SK-N-SH (cell line): ENCODE measurements around the gene SELENOK. TPM values are rescaled to one million over a fixed set of nuclear protein-coding genes. Genes with fewer than 3 reads are reported as not detected.

Source experiments
- CTCF ChIA-PET: fragments of 300-600, 350-600 bp; formaldehyde crosslinking; extraction: SDS; loops from one replicate; lab custom pipeline; 2021; lab: Yijun Ruan, JAX
- POLR2A ChIA-PET: fragments of 350-600 bp; sonication (Branson Sonifier 250); formaldehyde crosslinking; extraction: SDS; loops from one replicate; lab custom pipeline; 2020; ENCODE audit warnings: antibody characterized with exemption, inconsistent platforms; lab: Yijun Ruan, JAX
- DNase-seq: peaks from one replicate; pipeline ENCODE4 v3.0.0; 2012
- H2AFZ ChIP-seq: fragments of 200-600 bp; sonication (generic); 2 replicates; pipeline ENCODE4 v1.8.1; 2016; ENCODE audit warnings: antibody characterized with exemption, mild to moderate bottlenecking, low read depth
- H3F3A ChIP-seq: fragments of 200-600 bp; sonication (generic); replicated peaks from 2 replicates; pipeline ENCODE3; 2016; ENCODE audit warnings: antibody characterized with exemption, mild to moderate bottlenecking; ENCODE audit not compliant: insufficient read depth
- H3K27ac ChIP-seq, 2 experiments: fragments of 200-500 bp in 1 of 2; fragments of 200-600 bp in 1 of 2; sonication (Bioruptor generic) in 1 of 2; sonication (generic), shearing (Covaris generic) in 1 of 2; 2 replicates each; pipeline versions ENCODE4 v1.5.1 to v1.6.1; 2014 to 2016; ENCODE audit warnings: low read depth in 2 of 2, inconsistent platforms in 1 of 2, low read length in 1 of 2, mild to moderate bottlenecking in 1 of 2, mixed read lengths in 1 of 2
- H3K27me3 ChIP-seq: fragments of 200-600 bp; sonication (generic), shearing (Covaris generic); 2 replicates; pipeline ENCODE4 v1.6.1; 2016; ENCODE audit warnings: mixed run types; ENCODE audit not compliant: insufficient read depth
- H3K36me3 ChIP-seq, 2 experiments: fragments of 200-500 bp in 1 of 2; fragments of 200-600 bp in 1 of 2; sonication (Bioruptor generic) in 1 of 2; sonication (generic) in 1 of 2; replicated peaks in 1 of 2; 2 replicates each; pipeline versions ENCODE3 to v1.5.1; 2014 to 2016; ENCODE audit warnings: low read length in 1 of 2, mild to moderate bottlenecking in 1 of 2; ENCODE audit not compliant: insufficient read depth in 2 of 2, control insufficient read depth in 1 of 2
- H3K4me1 ChIP-seq, 2 experiments: fragments of 200-500 bp in 1 of 2; fragments of 200-600 bp in 1 of 2; sonication (Bioruptor generic) in 1 of 2; sonication (generic), shearing (Covaris generic) in 1 of 2; 2 replicates each; pipeline versions ENCODE4 v1.5.1 to v1.6.1; 2014 to 2016; ENCODE audit warnings: low read depth in 1 of 2, low read length in 1 of 2, mixed run types in 1 of 2; ENCODE audit not compliant: insufficient read depth in 2 of 2, control insufficient read depth in 1 of 2
- H3K4me2 ChIP-seq: fragments of 200-600 bp; sonication (generic), shearing (Covaris generic); 2 replicates; pipeline ENCODE4 v1.6.1; 2017; ENCODE audit warnings: mixed run types
- H3K4me3 ChIP-seq, 2 experiments: fragments of 200-500 bp in 1 of 2; fragments of 200-600 bp in 1 of 2; sonication (Bioruptor generic) in 1 of 2; sonication (generic), shearing (Covaris generic) in 1 of 2; 2 replicates each; pipeline versions ENCODE4 v1.5.1 to v1.8.1; 2014 to 2016; ENCODE audit warnings: low read depth in 2 of 2, inconsistent platforms in 1 of 2, low read length in 1 of 2, mild to moderate bottlenecking in 1 of 2, mixed read lengths in 1 of 2, moderate library complexity in 1 of 2
- H3K79me2 ChIP-seq: fragments of 200-600 bp; sonication (generic); 2 replicates; pipeline ENCODE4 v1.8.1; 2017; ENCODE audit warnings: mild to moderate bottlenecking; ENCODE audit not compliant: insufficient read depth
- H3K9ac ChIP-seq: fragments of 200-600 bp; sonication (generic); 2 replicates; pipeline ENCODE4 v1.6.1; 2017; ENCODE audit warnings: mixed run types
- H3K9me2 ChIP-seq: fragments of 200-600 bp; sonication (generic); 2 replicates; pipeline ENCODE4 v1.6.1; 2017; ENCODE audit warnings: mixed run types
- H3K9me3 ChIP-seq: fragments of 200-600 bp; sonication (generic); 2 replicates; pipeline ENCODE4 v1.6.1; 2017; ENCODE audit warnings: mixed run types, mild to moderate bottlenecking, moderate library complexity
- H4K20me1 ChIP-seq: fragments of 200-600 bp; sonication (generic); 2 replicates; pipeline ENCODE4 v1.6.1; 2017; ENCODE audit warnings: mild to moderate bottlenecking, mixed run types; ENCODE audit not compliant: insufficient read depth
- ELF1 ChIP-seq: IDR thresholded peaks from 2 replicates; pipeline ENCODE4 v1.4.0; 2012
- MEF2A ChIP-seq: IDR thresholded peaks from 2 replicates; pipeline ENCODE4 v1.4.0; 2012; ENCODE audit warnings: low read depth, borderline replicate concordance
- RAD21 ChIP-seq: IDR thresholded peaks from 2 replicates; pipeline ENCODE4 v1.6.1; 2012; ENCODE audit warnings: mild to moderate bottlenecking, low read length
- SMC3 ChIP-seq: IDR thresholded peaks from 2 replicates; pipeline ENCODE4 v1.6.1; 2012; ENCODE audit warnings: low read depth, low read length, improper control_type of control experiment
- TEAD4 ChIP-seq: IDR thresholded peaks from 2 replicates; pipeline ENCODE4 v1.4.0; 2012; ENCODE audit warnings: mild to moderate bottlenecking, borderline replicate concordance; ENCODE audit not compliant: insufficient read depth
- WGBS: methylation state at CpG from one replicate; pipeline ENCODE4 v1.1.6; 2017; ENCODE audit warnings: low lambda C conversion rate; 5-methylcytosine and 5-hydroxymethylcytosine counted together
- polyA plus RNA-seq, 3 experiments: library from polyadenylated mRNA; depleted of rRNA; stranded (reverse); fragments of >200 nt; gene quantifications; 2 replicates each; pipeline ENCODE4 v1.2.3, GENCODE V29; 2012
- TF ChIP-seq, protein P1 (sequence below): IDR thresholded peaks from 2 replicates; pipeline ENCODE4 v1.6.1; 2012; ENCODE audit warnings: mild to moderate bottlenecking, low read depth, low read length, moderate library complexity
- TF ChIP-seq, protein P2 (sequence below): fragments of 200-600 bp; sonication (generic); IDR thresholded peaks from 2 replicates; pipeline ENCODE4 v1.6.1; 2017; ENCODE audit warnings: antibody characterized with exemption, mild to moderate bottlenecking, moderate library complexity
- TF ChIP-seq, protein P3 (sequence below): IDR thresholded peaks from 2 replicates; pipeline ENCODE4 v1.4.0; 2012; ENCODE audit warnings: low read depth, borderline replicate concordance

Gene SELENOK
- polyA plus RNA-seq, 1 of the 3 experiments (the other 2 are of a cell fraction): 29.2 TPM

DNA sequence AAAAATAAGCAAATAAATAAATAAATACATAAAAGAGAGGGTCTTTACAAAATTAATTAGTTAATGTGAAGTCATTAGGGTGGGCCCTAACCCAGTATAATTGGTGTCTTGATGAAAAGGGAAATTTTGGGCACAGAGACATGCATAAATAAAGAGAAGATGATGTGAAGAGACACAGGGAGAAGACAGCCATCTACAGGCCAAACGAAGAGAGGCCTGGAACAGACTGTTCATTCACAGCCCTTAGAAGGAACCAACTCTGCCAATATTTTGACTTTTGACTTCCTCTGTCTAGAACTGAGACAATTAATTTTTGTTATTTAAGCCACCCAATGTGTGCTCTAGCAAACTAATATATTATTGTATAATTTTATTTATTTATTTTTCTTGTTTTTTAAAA is 29.6 kb upstream of the SELENOK start:
- 4% methylated on average over 1 of the region's 1 CpG for WGBS
- Histone ChIP-seq H3K27me3 (no peaks in the 10 kb centered on the region), H3K27ac (no peak overlapping the region), H3K9ac (no peak overlapping the region), H3K9me3 (no peaks in the 10 kb centered on the region), H2AFZ (no peak overlapping the region), H3K4me3 (no peak overlapping the region), H3K4me1 (no peaks in the 10 kb centered on the region), H4K20me1 (no peaks in the 10 kb centered on the region), H3K9me2 (no peaks in the 10 kb centered on the region), H3F3A (no peaks in the 10 kb centered on the region), H3K79me2 (no peaks in the 10 kb centered on the region), H3K4me2 (no peak overlapping the region), H3K36me3 (no peaks in the 10 kb centered on the region)
- TF ChIP-seq, protein P1, sequence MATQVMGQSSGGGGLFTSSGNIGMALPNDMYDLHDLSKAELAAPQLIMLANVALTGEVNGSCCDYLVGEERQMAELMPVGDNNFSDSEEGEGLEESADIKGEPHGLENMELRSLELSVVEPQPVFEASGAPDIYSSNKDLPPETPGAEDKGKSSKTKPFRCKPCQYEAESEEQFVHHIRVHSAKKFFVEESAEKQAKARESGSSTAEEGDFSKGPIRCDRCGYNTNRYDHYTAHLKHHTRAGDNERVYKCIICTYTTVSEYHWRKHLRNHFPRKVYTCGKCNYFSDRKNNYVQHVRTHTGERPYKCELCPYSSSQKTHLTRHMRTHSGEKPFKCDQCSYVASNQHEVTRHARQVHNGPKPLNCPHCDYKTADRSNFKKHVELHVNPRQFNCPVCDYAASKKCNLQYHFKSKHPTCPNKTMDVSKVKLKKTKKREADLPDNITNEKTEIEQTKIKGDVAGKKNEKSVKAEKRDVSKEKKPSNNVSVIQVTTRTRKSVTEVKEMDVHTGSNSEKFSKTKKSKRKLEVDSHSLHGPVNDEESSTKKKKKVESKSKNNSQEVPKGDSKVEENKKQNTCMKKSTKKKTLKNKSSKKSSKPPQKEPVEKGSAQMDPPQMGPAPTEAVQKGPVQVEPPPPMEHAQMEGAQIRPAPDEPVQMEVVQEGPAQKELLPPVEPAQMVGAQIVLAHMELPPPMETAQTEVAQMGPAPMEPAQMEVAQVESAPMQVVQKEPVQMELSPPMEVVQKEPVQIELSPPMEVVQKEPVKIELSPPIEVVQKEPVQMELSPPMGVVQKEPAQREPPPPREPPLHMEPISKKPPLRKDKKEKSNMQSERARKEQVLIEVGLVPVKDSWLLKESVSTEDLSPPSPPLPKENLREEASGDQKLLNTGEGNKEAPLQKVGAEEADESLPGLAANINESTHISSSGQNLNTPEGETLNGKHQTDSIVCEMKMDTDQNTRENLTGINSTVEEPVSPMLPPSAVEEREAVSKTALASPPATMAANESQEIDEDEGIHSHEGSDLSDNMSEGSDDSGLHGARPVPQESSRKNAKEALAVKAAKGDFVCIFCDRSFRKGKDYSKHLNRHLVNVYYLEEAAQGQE: no peak
- no peak for TF ChIP-seq MEF2A
- peak; percentile 16; the same call in 1 of the 2 replicates for TF ChIP-seq SMC3
- TF ChIP-seq, protein P2, sequence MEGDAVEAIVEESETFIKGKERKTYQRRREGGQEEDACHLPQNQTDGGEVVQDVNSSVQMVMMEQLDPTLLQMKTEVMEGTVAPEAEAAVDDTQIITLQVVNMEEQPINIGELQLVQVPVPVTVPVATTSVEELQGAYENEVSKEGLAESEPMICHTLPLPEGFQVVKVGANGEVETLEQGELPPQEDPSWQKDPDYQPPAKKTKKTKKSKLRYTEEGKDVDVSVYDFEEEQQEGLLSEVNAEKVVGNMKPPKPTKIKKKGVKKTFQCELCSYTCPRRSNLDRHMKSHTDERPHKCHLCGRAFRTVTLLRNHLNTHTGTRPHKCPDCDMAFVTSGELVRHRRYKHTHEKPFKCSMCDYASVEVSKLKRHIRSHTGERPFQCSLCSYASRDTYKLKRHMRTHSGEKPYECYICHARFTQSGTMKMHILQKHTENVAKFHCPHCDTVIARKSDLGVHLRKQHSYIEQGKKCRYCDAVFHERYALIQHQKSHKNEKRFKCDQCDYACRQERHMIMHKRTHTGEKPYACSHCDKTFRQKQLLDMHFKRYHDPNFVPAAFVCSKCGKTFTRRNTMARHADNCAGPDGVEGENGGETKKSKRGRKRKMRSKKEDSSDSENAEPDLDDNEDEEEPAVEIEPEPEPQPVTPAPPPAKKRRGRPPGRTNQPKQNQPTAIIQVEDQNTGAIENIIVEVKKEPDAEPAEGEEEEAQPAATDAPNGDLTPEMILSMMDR: peak; percentile 47
- TF ChIP-seq RAD21: peak; percentile 60
- ChIA-PET POLR2A (no interaction called here), CTCF (interaction anchor here (0.7 kb wide), 1 partner anchor 577 kb away, joined by 3 read pairs; no protein-coding TSS in a partner anchor)
- peak; percentile 7 for DNase-seq

DNA sequence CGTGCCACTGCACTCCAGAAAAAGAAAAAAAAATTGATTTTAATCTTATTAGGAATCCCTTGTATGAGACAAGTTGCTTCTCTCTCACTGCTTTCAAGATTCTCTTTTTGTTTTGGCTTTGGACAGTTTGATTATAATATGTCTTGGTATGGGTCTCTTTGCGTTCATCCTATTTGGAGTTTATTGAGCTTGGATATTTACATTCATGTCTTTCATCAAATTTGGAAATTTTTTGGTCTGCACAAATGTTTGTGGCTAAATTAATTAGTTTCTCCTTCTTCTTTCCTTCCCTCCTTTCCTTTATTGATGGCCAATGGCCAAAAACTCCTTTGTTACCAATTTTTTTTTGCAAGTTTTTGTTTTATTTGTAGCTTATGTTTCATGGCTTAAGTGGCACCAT is 28.1 kb upstream of the SELENOK start:
- Histone ChIP-seq H3K4me3 (no peak overlapping the region), H3K36me3 (no peaks in the 10 kb centered on the region), H2AFZ (no peak overlapping the region), H3K9me2 (no peaks in the 10 kb centered on the region), H3K9ac (no peak overlapping the region), H4K20me1 (no peaks in the 10 kb centered on the region), H3K4me1 (no peaks in the 10 kb centered on the region), H3K9me3 (no peaks in the 10 kb centered on the region), H3K79me2 (no peaks in the 10 kb centered on the region), H3F3A (no peaks in the 10 kb centered on the region), H3K27me3 (no peaks in the 10 kb centered on the region), H3K4me2 (no peak overlapping the region), H3K27ac (no peak overlapping the region)
- POLR2A ChIA-PET: no interaction called here
- TF ChIP-seq TEAD4: no peak
- no peak for TF ChIP-seq ELF1
- TF ChIP-seq, protein P3, sequence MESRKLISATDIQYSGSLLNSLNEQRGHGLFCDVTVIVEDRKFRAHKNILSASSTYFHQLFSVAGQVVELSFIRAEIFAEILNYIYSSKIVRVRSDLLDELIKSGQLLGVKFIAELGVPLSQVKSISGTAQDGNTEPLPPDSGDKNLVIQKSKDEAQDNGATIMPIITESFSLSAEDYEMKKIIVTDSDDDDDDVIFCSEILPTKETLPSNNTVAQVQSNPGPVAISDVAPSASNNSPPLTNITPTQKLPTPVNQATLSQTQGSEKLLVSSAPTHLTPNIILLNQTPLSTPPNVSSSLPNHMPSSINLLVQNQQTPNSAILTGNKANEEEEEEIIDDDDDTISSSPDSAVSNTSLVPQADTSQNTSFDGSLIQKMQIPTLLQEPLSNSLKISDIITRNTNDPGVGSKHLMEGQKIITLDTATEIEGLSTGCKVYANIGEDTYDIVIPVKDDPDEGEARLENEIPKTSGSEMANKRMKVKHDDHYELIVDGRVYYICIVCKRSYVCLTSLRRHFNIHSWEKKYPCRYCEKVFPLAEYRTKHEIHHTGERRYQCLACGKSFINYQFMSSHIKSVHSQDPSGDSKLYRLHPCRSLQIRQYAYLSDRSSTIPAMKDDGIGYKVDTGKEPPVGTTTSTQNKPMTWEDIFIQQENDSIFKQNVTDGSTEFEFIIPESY: no peak
- CTCF ChIA-PET: interaction anchor here (0.9 to 1.2 kb wide), 2 partner anchors 15 to 19 kb away, joined by 3 to 6 read pairs; no protein-coding TSS in a partner anchor
- no peak for DNase-seq
- 42% methylated on average over 2 of the region's 2 CpGs for WGBS
